Hepatocyte (in vitro differentiated cells): ENCODE measurements around the gene LCMT2. TPM values are rescaled to one million over a fixed set of nuclear protein-coding genes. Genes with fewer than 3 reads are reported as not detected.

Experiments
- DNase-seq: peaks from one replicate; pipeline ENCODE4 v3.0.0-alpha.2; 2016; ENCODE audit warnings: low spot score
- H2AFZ ChIP-seq: fragments of 200-600 bp; sonication (generic); 2 replicates; pipeline ENCODE4 v1.6.0; 2016; ENCODE audit warnings: antibody characterized with exemption, mild to moderate bottlenecking
- H3K27ac ChIP-seq: fragments of 200-600 bp; sonication (generic); 2 replicates; pipeline ENCODE4 v1.5.1; 2016; ENCODE audit warnings: mild to moderate bottlenecking
- H3K27me3 ChIP-seq: fragments of 200-600 bp; sonication (generic); 2 replicates; pipeline ENCODE4 v1.6.1; 2016
- H3K36me3 ChIP-seq: fragments of 200-600 bp; sonication (generic); replicated peaks from 2 replicates; pipeline ENCODE4 v1.5.1; 2016; ENCODE audit warnings: low read depth; ENCODE audit not compliant: insufficient read depth
- H3K4me1 ChIP-seq: fragments of 200-600 bp; sonication (generic); 2 replicates; pipeline ENCODE4 v1.5.1; 2016; ENCODE audit warnings: mild to moderate bottlenecking, moderate library complexity; ENCODE audit not compliant: insufficient read depth
- H3K4me2 ChIP-seq: fragments of 200-600 bp; sonication (generic); 2 replicates; pipeline ENCODE4 v1.6.0; 2016
- H3K4me3 ChIP-seq: fragments of 200-600 bp; sonication (generic); 2 replicates; pipeline ENCODE4 v1.5.1; 2016; ENCODE audit warnings: mild to moderate bottlenecking
- H3K79me2 ChIP-seq: fragments of 200-600 bp; sonication (generic); 2 replicates; pipeline ENCODE4 v1.6.0; 2017; ENCODE audit warnings: mild to moderate bottlenecking
- H3K9me2 ChIP-seq: fragments of 200-600 bp; sonication (generic); replicated peaks from 2 replicates; pipeline ENCODE4 v1.6.0; 2017; ENCODE audit warnings: mild to moderate bottlenecking; ENCODE audit not compliant: insufficient read depth
- H3K9me3 ChIP-seq: fragments of 200-600 bp; sonication (generic); 2 replicates; pipeline ENCODE4 v1.5.1; 2016; ENCODE audit warnings: low read depth, mild to moderate bottlenecking
- H4K20me1 ChIP-seq: fragments of 200-600 bp; sonication (generic); 2 replicates; pipeline ENCODE4 v1.6.0; 2016; ENCODE audit warnings: mild to moderate bottlenecking; ENCODE audit not compliant: insufficient read depth, poor library complexity, severe bottlenecking
- EZH2 ChIP-seq: fragments of 200-600 bp; sonication (generic); IDR thresholded peaks from 2 replicates; pipeline ENCODE4 v1.6.1; 2016; ENCODE audit warnings: antibody characterized with exemption, mild to moderate bottlenecking, borderline replicate concordance
- EZH2phosphoT487 ChIP-seq: fragments of 200-600 bp; sonication (generic); IDR thresholded peaks from one replicate; pipeline ENCODE4 v1.6.1; 2018; ENCODE audit warnings: antibody characterized with exemption, mild to moderate bottlenecking, low read depth, moderate library complexity; ENCODE audit not compliant: unreplicated experiment, severe bottlenecking
- WGBS: methylation state at CpG from one replicate; pipeline ENCODE4 v1.1.6; 2016; ENCODE audit warnings: low lambda C conversion rate; ENCODE audit errors: missing lambda C conversion rate; 5-methylcytosine and 5-hydroxymethylcytosine counted together
- polyA plus RNA-seq: library from polyadenylated mRNA; unstranded; fragments of >200 nt; fragmentation: Nextera tagmentation; extraction: Ambion mirVana; gene quantifications from 2 replicates; pipeline ENCODE4 v1.2.1, GENCODE V29; 2016
- total RNA-seq: library from RNA; depleted of rRNA; stranded (reverse); fragments of >200 nt; gene quantifications from 2 replicates; pipeline ENCODE4 v1.2.3, GENCODE V29; 2014
- TF ChIP-seq, protein P1 (sequence below): fragments of 200-600 bp; sonication (generic); IDR thresholded peaks from 2 replicates; pipeline ENCODE4 v1.5.1; 2016; ENCODE audit warnings: antibody characterized with exemption, mild to moderate bottlenecking; ENCODE audit not compliant: poor library complexity

LCMT2 gene
- total and polyA plus RNA-seq, 2 experiments from 2014 or later: 6.3 to 9.1 TPM

DNA sequence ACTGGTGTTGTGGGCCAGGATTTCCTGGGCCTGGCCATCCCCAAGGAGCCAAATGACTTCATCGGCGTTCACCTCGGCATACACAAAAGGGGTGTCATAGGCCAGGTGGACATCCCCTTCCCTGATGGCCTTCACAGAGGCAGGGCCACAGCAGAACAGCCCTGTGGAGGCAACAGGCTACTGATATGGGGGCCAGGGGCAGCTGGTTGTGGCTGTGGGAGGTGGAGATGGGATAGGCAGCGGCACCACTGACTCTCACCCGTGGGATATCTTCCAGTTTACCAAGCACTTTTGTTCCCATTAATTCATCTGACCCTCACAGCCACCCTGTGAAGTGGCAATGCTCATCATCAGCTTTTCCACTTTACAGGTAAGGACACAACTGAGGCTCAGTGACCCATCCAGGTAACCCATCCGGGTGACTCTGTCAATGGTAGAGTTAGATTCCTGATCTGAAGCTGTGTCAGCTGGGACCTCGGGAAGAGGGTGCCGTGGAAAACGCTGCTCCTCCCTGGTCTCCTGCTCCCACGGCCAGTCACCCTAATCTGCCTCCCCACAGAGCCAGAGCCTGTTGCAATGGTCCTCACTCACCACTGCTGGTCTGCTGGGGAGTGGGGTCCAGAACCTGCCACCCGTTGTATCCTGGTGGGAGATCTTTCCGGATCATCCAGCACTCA, 48.3 kb downstream of the LCMT2 start:
- Histone ChIP-seq H3K4me3 (no peak overlapping the region), H3K4me2 (no peak overlapping the region), H3K4me1 (no peaks in the 10 kb centered on the region), H3K36me3 (no peaks in the 10 kb centered on the region), H2AFZ (no peak overlapping the region), H3K9me3 (no peaks in the 10 kb centered on the region), H3K9me2 (no peaks in the 10 kb centered on the region), H3K27ac (no peak overlapping the region), H3K27me3 (no peaks in the 10 kb centered on the region), H3K79me2 (no peaks in the 10 kb centered on the region), H4K20me1 (no peaks in the 10 kb centered on the region)
- WGBS: 92% methylated on average over 12 of the region's 12 CpGs
- TF ChIP-seq EZH2phosphoT487 (no peak), EZH2 (no peak)
- TF ChIP-seq, protein P1, sequence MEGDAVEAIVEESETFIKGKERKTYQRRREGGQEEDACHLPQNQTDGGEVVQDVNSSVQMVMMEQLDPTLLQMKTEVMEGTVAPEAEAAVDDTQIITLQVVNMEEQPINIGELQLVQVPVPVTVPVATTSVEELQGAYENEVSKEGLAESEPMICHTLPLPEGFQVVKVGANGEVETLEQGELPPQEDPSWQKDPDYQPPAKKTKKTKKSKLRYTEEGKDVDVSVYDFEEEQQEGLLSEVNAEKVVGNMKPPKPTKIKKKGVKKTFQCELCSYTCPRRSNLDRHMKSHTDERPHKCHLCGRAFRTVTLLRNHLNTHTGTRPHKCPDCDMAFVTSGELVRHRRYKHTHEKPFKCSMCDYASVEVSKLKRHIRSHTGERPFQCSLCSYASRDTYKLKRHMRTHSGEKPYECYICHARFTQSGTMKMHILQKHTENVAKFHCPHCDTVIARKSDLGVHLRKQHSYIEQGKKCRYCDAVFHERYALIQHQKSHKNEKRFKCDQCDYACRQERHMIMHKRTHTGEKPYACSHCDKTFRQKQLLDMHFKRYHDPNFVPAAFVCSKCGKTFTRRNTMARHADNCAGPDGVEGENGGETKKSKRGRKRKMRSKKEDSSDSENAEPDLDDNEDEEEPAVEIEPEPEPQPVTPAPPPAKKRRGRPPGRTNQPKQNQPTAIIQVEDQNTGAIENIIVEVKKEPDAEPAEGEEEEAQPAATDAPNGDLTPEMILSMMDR: no peak
- DNase-seq: no peak

DNA sequence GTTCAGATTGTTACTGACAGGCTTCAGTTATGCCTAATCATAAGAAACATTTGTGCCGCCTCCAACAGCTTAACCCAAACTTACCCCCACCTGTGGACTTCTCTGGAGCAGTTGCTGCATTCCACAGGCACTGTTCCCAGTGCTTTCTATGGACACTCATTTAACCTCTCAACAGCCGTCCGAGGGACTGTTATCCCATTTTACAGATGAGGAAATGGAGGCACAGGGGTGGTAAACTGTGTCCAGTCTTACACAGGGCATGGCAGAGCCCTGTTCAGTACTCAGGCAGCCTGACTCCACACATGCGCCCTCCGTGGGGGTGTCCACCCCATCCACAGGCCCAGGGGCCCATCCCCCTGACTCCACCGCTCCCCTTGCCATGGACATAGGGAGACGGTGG, 49.4 kb downstream of the LCMT2 start:
- WGBS: 90% methylated on average over 7 of the region's 7 CpGs
- no peaks in the 10 kb centered on the region for H3K9me2 ChIP-seq
- H3K27ac ChIP-seq: no peak overlapping the region
- H2AFZ ChIP-seq: no peak overlapping the region
- H3K4me3 ChIP-seq: no peak overlapping the region
- TF ChIP-seq EZH2 (no peak), EZH2phosphoT487 (no peak)
- TF ChIP-seq, protein P1: no peak
- H3K36me3 ChIP-seq: no peaks in the 10 kb centered on the region
- H3K79me2 ChIP-seq: no peaks in the 10 kb centered on the region
- DNase-seq: no peak
- no peak overlapping the region for H3K4me2 ChIP-seq
- H4K20me1 ChIP-seq: no peaks in the 10 kb centered on the region
- H3K4me1 ChIP-seq: no peaks in the 10 kb centered on the region
- H3K27me3 ChIP-seq: no peaks in the 10 kb centered on the region
- no peaks in the 10 kb centered on the region for H3K9me3 ChIP-seq

DNA sequence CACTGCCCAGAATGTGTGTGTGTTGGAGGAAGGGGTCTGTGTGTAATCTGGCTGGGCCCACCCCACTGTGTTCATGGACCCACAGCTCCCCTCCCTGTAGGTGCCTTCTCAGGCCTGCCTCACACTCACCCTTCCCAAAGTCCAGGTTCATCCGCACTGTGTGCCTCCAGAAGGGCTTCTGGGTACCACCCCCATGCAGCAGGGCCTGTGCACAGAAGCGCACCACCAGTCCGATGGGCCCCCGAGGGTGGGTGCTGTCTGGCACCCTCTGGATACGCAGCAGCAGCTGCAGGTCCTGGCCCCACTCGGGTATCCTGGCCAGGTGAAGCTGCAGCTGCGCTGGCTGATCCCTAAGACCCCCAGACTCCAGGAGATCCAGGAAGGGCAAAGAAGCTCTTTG, 50.9 kb downstream of the LCMT2 start:
- Histone ChIP-seq H3K36me3 (no peaks in the 10 kb centered on the region), H3K4me3 (no peak overlapping the region), H3K79me2 (no peaks in the 10 kb centered on the region), H3K27me3 (no peaks in the 10 kb centered on the region), H3K27ac (no peak overlapping the region), H3K9me3 (no peaks in the 10 kb centered on the region), H3K4me2 (no peak overlapping the region), H2AFZ (no peak overlapping the region), H4K20me1 (no peaks in the 10 kb centered on the region), H3K9me2 (no peaks in the 10 kb centered on the region), H3K4me1 (no peaks in the 10 kb centered on the region)
- DNase-seq: no peak
- 91% methylated on average over 7 of the region's 7 CpGs for WGBS
- no peak for TF ChIP-seq EZH2phosphoT487
- TF ChIP-seq, protein P1: no peak

DNA sequence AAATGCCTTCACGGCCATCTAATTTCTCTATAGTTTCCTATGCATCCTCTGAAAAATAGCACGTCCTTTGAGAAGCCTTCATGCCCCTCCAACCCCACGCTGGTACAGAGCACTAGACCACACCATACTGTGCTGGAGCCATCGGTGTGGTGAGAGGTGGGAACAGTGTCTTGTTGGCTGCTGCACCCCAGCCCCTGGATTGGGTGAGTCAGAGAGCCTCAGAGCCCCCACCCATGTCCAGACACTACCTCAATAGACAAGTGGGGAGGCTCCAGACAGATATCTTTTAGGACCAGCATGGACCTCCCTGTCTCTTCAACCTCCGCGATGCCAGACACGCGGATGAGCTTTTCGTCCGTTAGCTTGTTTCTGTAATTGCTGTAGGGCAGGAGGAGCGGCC, 51.5 kb downstream of the LCMT2 start:
- no peaks in the 10 kb centered on the region for H3K9me3 ChIP-seq
- H3K9me2 ChIP-seq: no peaks in the 10 kb centered on the region
- no peaks in the 10 kb centered on the region for H3K27me3 ChIP-seq
- no peaks in the 10 kb centered on the region for H3K4me1 ChIP-seq
- no peaks in the 10 kb centered on the region for H3K79me2 ChIP-seq
- TF ChIP-seq EZH2 (no peak), EZH2phosphoT487 (no peak)
- TF ChIP-seq, protein P1: no peak
- no peak overlapping the region for H3K27ac ChIP-seq
- no peak overlapping the region for H2AFZ ChIP-seq
- 85% methylated on average over 11 of the region's 11 CpGs for WGBS
- DNase-seq: no peak
- no peaks in the 10 kb centered on the region for H3K36me3 ChIP-seq
- no peaks in the 10 kb centered on the region for H4K20me1 ChIP-seq
- H3K4me3 ChIP-seq: no peak overlapping the region
- no peak overlapping the region for H3K4me2 ChIP-seq
